GM21619 (cell line): ENCODE data around the gene STIL.

Source experiments
- ATAC-seq: cut with Tn5 transposase; IDR thresholded peaks from one replicate; pipeline ENCODE4 v1.9.1; 2021; ENCODE audit not compliant: unreplicated experiment

Gene STIL

DNA sequence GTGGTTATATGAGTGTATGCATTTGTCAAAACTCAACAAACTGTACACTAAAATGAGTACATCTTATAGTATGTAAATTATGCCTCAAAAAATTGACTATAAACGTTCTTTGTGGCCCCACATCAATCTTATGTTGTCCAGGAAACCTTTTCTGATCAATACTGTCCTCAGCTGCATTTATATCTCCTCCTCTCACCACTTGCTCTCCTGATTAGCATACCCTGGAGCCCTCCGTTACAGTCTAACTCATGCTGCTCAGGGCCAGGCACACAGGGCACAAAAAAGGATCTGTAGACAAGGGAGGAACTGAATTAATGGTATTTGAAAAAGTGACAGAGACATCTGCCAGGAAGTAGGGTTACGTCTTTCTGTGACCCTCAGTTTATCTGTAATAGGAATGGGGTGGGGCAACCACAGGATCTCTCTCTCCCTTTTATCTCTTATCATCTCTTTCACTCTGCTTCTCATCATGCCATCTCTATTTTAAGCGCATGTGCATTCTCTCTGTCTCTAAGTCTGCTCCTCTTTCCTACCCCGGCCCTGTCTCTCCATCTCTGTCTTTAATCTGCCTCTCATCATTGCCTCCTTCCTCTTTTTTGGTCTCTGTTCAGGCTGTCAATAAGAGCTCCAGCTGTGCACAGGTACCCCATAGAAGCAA lies 74.9 kb downstream of the STIL start:
- no peak for ATAC-seq

DNA sequence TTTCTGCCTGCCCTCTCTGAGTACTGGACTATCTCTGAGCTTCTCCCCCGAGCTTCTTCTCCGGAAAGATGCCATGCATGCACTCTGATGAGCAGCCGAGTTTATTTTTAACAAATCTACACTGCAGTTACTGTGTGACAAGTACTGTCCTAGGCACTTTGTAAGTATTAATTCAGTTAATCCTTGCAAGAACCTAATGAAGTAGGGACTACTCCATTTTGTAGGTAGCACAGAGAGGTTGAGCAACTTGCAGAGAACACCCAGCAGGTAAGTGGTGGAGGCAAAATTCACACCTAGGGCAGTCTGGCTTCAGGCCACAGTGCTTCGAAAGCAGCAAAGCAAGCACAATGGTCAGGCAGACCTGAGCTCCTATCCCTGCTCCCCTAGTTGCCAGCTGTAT lies 78.1 kb downstream of the STIL start:
- ATAC-seq: no peak

DNA sequence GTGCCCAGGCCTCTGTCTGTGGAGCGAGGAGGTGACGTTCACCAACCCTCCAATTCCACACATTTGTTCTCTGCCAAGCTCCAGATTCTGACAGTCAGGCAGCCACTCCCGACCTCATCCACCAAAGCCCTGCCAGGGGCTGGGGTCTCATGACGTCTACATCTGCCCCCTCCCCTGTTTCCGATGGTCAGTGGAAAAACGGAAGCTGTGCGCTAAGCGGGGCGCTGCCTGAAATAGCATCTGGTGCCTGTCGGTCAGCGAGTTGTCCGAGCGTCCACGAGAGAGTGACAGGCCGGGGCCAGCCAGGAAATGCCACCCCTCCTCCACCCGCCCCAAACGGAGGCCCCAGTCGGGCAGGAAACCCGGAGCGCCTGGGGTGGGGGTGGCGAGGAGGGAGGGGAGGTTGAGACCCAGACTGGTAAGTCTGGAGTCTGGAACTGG lies 78.7 kb downstream of the STIL start:
- no peak for ATAC-seq

DNA sequence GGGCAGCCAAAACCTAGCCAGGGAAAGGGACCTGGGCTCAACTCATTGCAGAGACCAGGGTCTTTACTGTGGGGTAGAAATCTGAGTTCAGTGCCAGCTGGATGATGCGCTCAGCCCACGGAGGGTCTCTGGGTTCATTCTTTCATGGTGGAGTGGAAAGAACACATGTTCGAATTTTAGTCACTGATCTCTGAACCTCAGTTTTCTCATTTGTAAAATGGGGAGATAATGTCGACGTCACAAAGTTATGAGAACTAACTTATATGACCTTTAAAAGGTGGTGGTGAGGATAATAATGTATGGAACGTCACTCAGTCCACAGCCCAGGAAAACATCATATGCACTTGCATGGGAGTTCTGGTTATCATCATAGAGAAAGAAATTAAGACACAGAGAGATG lies 80.8 kb downstream of the STIL start:
- no peak for ATAC-seq

DNA sequence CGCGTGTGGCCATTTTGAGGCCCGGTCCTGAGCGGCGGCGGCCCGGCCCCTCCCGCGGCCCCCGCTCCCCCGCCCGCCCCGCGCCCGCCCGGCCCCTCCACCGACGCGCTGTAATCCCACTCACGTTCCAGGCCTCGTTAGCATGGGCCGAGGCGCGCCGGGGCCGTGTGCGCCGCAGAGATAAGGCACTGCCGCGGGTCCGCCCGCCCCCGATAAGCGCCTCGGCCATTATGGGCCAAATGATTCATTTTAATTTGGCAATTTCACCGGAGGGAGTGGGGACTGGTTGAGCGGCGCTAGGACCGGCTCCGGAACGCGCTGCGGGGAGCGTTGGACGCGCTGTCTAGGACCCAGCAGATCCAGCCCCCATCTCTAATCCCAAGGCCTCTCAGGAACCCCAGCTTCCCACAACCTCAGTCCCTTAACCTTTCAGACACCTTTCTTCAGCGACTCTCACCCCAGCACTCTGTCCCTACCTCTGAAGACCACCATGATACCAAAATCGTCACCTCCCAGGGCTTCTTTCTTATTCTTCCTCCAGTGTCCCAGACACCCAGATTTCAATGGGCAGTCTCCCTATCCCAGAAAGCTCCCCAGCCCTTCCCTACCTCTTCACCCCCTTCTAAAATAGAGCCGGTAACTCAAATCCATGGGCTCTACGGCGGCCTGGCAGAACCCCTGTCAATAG lies 81.6 kb downstream of the STIL start, which contains the start of gene TAL1:
Gene TAL1 (minus strand): TSS at position 39 of the 688 bp plus-strand sequence. CDS start 6,337 bp downstream, outside the sequence.
- ATAC-seq: no peak

DNA sequence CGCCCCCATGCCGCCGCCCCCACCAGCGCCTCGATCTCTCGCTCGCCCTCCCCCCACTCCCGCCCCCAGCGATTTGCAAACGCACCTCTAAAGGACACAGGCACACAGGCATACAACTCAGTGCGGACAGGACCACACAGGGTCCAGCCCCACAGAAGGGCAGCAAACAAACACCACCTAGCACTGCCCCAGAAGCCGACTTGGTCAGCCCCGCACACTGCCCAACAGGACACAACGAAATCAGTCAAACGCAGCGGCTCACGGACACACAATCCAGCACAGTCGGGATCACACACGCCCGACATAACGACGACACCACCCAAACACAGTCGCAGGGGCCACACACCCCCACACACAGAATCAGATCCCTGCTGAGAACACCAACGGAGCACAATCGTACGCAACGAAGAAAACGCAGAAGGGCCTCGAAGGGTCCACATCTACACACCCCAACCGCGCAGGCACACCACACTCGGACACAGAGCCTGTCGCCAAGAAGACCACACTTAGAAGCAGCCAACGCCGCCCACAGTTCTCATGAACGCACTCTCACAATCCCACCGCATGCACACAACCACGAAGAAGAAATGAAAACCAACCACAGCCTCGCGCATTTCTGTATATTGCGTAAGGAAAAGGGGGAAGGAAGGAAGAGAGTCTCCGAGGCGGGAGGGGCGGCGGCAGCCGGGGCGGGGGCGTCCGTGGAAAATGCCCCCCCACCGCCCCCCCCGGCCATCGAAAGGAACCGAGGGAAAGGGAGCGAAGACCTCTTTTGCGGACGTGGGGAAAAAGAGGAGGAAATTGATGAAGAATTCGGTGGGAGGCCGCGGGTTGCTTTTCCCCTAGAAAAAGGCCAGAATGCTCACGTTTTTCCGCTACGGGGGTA lies 82.4 kb downstream of the STIL start:
- ATAC-seq: no peak

DNA sequence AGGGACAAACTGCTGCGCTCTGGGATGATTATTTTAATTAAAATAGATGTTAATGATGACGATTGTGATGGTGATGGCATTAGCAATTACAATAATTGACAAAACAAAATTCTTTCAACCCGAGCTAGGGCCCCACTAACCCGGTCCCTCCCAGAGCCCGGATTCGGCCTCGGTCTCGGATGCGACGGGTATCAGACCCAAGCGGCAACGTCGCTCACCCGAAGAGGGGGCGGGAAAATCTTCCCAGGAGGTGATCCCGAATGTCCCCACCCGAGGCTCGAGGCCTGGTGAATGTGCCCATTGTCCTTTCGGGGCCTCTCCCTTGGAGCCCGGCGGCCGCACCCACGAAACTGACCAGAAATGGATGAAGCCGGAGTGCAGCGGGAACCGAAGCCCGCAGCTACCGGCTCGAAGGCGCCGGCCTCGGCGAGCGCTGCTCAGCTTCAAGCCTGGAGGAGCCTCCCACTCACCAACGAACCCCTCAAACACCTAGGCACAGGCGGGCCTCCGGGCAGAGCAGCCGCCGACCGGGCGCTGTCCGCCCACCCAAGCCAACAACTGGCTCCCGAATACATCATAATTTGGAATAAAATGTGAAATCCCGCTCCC lies 83.2 kb downstream of the STIL start:
- ATAC-seq: no peak

DNA sequence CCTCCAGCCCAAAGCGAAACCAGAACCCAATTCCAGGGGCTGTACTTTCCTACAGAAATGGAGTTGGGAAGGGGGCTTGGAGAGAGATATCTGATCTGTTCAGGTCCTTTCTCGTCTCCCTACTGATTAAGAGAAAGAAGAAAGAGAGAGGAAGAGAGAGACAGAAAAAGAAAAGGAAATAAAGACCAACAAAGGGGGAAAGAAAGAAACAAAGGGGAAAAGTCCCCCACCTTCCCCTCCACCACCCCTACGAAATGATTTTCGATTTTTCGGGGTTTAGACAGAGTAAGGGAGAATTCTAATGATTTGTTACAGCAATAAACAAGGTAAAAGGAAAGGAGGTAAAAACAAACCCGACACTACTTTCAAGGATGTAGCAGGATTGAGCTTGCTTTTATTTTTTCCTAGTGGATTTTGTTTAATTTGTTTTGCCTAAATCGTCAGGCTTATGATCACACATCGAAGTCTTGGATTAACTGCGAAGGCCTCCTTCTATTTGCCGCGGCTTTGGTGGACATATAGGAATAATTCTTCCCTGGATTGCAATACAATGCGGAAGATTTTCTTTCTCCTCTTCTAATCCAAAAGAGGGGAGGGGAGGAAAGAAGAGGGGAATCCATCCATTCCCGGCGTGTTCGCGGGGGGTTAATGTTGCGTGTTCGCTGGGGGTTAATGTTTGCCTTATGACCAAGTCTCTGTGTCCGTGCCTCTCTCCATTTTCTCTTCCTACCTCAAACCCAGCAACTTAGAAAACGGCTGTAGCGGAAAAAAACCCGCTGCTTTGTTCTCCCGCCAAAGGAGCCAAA lies 83.9 kb downstream of the STIL start:
- ATAC-seq: no peak

DNA sequence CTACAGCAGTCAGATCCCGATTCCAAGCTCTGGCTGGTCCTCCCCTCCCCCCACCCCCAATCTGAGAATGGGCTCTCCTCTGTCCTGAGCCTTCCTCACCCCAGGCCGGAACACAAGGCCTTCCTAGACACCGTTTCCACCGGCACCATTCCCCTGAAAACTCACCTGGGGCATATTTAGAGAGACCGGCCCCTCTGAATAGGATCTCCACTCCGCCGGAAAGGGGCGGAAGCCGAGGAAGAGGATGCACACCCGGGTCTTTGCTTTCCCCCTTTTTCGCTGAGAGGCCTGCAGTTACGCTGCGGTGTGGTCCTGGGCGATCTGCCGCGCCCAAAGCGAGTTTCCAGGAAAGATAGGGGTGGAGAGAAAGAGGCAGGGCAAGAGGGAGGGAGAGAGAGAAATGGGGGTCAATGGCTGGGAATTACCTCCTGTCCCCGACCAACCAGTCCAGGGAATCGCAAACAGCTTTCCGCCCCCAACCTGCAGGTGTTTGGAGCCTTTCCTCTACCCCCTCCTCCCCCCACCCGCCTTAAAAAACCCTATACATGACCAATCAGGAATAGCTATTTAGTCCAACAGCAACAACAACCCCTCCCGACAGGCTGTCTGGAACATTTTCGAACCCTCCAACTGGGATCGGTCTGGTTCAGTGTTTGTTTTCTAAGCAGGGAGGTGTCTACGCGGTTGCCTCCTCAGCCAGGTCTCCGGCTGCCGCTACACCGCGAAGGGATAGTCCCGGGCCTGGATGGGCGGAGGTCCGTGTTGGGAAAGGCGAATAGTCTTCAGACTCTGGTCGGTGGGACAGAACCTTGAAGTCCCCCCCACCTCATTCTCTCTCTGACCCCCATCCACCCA lies 84.7 kb downstream of the STIL start:
- ATAC-seq: no peak

DNA sequence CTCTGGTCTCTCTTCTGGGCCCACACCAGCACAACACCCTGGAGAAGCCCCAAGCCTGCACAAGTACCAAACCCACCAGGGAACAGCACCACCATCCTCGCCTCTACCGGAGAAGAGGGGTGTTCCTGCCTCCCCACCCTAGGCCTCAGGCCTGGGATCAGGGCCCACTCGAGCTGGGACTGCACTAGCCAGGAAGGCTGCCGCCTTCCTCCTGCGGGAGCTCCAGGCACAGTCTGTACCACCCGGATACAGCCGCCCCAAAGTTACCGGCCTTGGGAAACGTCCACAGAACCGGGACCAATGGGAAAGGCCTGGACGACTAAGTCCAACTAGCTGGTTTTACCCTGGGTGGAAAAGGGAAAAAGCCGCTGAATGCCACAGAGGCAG lies 85.3 kb downstream of the STIL start:
- ATAC-seq: no peak

DNA sequence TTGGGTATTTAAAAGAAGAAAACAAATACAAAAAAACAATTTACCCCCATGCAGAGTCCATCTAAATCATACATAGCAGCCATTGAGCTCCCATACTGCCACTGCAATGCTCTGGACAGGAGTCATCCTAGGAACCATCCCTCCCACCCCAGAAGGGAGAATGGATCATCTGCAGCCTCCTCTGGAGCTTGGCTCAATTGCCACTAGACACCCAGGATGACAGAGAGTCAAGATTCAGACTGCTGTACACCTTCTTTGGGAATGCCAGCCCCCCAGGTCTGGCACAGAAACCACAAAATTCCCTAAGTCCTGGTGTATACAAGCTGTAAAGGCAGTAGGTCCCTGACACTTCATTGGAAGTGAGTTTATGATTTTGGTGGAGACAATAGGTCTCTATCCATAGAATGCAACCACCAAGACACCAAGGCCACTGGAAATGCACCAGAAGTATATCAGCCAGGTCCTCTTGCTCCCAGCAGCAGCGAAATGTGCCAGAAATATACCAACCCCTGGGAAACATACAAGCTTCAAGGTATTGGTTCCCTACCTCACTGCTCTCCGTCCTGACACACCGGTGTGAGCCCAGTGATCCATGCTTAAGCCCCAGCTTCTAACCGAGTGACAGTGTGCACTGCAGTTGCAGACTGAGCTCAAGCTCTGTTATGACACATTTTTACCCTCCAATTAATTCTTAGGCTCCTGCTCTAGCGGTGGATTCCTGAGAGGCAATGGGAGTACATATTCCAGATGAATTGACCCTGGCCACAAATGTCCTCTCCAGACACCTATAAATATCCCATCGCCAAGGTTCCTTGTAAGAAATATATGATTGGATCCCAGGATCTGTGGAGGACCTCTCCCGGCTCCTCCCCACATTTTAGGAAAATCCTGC lies 86.4 kb downstream of the STIL start:
- no peak for ATAC-seq

DNA sequence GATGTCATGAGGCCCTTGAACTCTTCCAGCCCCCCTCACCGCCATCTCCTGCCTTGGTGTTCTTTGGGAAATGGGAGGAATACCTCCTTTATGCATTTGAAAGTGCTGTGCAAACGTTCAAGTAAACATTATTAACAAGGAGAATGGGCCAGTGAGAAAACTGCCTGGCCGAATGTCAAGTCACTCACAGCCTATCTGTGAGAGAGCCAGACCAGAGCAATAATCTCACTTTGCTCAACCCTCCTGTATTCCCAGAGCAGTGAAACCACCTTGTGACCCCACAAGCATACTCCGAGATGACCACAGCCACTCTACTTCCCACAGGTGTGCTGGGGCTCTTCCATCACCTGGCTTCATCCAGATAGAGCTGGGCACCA lies 87.1 kb downstream of the STIL start:
- no peak for ATAC-seq

DNA sequence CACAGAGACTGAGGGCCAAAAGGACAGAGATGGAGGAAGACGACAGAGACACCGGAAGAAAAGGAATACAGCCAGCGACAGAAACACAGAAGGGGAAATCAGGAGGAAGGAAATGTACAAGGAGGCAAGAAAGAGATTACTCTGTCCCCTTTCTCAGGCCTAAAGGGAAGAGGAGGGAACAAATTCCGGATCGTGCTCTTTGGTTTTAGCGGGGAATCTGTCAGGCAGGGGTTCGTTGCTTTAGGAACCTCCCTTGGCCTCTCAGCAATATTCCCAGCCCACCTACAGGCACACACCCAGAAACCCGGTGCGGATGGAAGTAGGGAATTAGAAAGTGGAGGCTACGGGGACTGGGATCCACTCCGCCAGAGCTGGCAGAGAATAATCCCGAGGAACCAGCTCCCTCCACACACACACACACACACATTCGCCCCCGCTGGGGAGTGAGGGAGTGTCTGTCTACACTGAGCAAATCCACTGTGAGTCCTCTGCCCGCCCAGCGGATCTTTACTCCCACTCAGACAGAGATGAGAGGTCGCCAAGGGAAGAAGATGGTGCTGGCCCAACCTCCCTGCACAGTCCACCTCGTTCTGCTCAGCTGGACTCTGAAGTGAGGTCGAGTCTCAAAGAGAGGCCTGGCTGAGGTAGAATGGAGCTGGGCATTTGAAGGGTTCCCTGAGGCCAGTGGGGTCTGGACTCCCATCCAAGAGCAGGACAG lies 87.7 kb downstream of the STIL start:
- ATAC-seq: no peak

DNA sequence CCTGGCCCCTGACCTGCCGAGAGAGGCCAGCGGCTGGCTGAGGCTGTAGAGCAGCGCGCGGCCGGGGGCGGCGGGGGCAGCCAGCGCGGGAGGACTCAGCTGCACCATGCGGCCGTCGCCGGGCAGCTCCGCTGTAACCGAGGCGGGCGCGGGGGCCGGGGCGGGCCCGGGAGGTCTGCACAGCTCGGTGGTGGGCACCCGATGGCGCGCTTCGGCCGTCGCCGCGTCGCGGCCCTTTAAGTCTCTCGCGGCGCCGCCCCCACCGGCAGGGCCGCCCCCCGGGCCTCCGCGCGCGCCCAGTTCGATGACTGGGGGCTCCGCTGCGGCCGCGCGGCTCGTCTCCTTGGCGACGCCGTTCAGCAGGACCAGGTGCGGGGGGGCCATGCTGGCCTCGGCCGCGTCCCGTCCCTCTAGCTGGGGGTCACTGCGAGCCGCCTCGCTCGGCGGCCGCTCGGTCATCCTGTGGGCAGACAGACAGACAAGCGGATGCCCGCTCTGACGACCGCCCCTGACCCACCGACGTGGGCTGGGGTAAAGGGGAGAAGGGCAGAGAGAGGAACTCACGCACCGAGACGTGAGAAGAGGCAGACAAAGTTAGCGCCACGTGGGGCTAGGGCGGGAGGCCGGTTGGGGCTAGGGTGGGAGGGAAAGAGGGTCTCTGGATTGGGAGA lies 88.4 kb downstream of the STIL start:
- no peak for ATAC-seq

DNA sequence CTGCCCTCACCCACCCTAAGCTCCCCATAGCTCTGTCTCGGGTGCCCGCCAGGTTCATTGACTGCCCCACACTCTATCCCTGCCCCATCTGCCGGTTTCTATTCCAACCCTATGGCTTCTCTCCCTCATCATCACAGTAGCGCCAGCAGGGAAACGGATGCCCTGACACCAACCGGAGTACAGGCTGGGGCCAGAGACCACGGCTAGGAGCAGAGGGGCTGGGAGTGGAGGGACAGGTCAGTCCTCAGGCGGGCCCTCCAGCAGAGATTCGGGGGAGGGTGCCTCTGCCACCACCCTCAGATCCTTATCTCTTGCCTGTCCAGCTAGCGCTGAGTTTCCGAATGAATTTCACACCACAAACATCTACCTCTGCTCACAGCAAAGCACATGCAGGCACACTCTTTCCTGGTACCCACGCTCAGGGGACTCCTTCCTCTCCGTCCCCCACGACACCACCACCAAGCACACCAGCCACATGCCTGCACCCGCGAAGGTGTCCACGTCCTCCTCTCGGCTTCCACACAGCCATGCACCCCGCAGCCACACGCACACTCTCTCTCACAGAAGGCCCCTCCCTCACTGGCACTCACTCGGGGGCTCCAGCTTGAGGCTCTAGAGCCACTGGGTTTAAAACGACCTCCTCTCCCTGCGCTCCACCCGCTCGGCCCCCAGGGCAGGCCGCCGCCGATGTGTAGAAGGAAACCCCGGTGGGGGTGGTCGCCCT lies 89.1 kb downstream of the STIL start:
- no peak for ATAC-seq

DNA sequence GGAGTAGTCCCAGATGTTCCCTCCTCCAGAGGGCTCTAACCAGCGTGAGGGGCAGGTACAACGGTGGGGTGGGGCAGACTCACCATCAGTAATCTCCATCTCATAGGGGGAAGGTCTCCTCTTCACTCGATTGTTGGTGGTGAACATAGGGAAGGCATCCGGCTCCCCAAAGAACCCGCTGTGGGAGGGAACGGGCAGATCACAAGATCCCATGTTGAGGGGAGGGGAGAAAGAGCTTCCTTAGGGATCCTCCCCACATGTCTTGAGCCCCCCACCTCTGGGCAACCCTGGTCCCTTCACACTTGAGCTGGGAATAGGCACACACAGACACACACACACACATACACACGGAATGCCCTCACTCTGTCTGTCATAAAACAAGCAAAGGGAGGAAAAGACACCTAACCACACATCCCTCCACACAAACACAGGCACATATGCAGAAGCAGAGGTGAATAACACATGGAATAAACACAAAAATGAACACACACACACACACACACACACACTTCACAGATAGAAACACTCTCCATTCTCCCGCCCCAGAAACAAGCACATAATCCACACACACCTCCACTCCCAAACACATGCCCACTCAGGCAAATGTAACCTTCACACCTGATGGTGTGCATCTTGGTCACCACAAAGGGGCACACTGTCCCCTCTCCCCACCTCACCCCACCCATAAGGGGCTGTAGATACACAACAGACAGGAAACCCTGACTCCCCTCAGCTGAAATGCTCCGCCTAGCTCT lies 89.8 kb downstream of the STIL start:
- ATAC-seq: no peak
